Subcutaneous adipose tissue (tissue), 4 donors: ENCODE results near the gene ACSL5. TPM values are rescaled to one million over a fixed set of nuclear protein-coding genes. Genes with fewer than 3 reads are reported as not detected.

Source experiments
- CTCF ChIP-seq: fragments of 450-650 bp; IDR thresholded peaks from one replicate; pipeline ENCODE4 v1.5.1; 2016; ENCODE audit warnings: low read depth, mild to moderate bottlenecking, control low read depth, antibody characterized with exemption, moderate library complexity
- total RNA-seq, 4 donors: library from RNA; depleted of rRNA; stranded (reverse); fragments of >200 nt; gene quantifications; one replicate each; pipeline ENCODE4 v1.1.0, GENCODE V29; 2016

Gene ACSL5
- total RNA-seq, 4 donors from 2014 or later, result 24.9 to 50.5 (median 34.3) TPM

GRCh38 chr10:112344261-112344660 is 29.7 kb upstream of the ACSL5 start:
- TF ChIP-seq CTCF, result no peak

- no peak for TF ChIP-seq CTCF
Observed at GRCh38 chr10:112345202-112345601, 28.7 kb upstream of the ACSL5 start.

GRCh38 chr10:112345743-112346142 is 28.2 kb upstream of the ACSL5 start:
- no peak for TF ChIP-seq CTCF

GRCh38 chr10:112346774-112347173 is 27.1 kb upstream of the ACSL5 start:
- TF ChIP-seq CTCF, result no peak

- no peak for TF ChIP-seq CTCF
Observed at GRCh38 chr10:112347709-112348671, 25.9 kb upstream of the ACSL5 start.

GRCh38 chr10:112348759-112349158 is 25.2 kb upstream of the ACSL5 start:
- TF ChIP-seq CTCF, result no peak

GRCh38 chr10:112349521-112350085 is 24.3 kb upstream of the ACSL5 start:
- TF ChIP-seq CTCF, result no peak
